Loucy (cell line): ENCODE data around the gene DCAF7.

ENCODE experiments used
- CTCF ChIP-seq: fragments of 200-600 bp; sonication (generic); conservative IDR thresholded peaks from 2 replicates; pipeline ENCODE4 v1.5.1; 2014; ENCODE audit warnings: mild to moderate bottlenecking, antibody characterized with exemption, low read length
- EZH2phosphoT487 ChIP-seq: fragments of 200-600 bp; IDR thresholded peaks from 2 replicates; pipeline ENCODE4 v1.6.1; 2018; ENCODE audit warnings: antibody characterized with exemption, mild to moderate bottlenecking, moderate library complexity, borderline replicate concordance

- no peak for TF ChIP-seq CTCF
- TF ChIP-seq EZH2phosphoT487 = no peak
These were observed 21.5 kb downstream of the DCAF7 start for GRCh38 chr17:63571632-63572310.
